ENCODE measurements around the gene RBMS1.

DNA sequence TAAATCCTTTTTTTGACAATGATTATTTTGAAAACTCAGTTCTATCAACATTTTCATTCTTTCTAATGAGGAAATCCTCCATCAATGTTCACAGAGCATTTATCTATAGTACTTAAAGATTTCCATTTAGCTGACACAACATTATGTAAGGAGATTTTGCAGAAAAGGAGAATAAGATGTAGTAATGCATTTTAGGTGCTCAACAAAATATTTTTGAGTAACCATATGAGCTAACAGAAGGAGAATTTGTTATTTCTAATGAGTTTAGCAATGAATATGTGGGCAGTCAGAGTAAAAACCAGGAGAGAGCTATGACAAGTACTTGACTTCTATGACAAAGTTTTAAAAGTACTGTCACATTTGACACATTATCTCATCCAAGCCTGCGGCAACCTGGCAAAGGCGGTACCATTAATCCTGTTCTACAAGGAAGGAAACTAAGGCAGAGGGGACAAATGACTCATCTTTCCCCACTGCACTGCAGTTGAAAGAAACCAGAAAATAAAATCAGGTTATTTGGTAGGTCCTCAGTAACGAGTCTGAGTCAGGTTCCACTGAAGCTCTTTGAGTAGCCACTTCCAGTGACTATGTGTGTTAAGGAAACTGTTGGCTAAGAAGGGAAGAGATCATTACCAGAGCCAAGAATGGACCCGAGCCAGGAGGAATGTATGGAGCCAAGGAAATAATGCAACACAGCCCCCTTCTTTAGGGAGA lies 159.4 kb downstream of the RBMS1 start:
- TF ChIP-seq, protein P1, sequence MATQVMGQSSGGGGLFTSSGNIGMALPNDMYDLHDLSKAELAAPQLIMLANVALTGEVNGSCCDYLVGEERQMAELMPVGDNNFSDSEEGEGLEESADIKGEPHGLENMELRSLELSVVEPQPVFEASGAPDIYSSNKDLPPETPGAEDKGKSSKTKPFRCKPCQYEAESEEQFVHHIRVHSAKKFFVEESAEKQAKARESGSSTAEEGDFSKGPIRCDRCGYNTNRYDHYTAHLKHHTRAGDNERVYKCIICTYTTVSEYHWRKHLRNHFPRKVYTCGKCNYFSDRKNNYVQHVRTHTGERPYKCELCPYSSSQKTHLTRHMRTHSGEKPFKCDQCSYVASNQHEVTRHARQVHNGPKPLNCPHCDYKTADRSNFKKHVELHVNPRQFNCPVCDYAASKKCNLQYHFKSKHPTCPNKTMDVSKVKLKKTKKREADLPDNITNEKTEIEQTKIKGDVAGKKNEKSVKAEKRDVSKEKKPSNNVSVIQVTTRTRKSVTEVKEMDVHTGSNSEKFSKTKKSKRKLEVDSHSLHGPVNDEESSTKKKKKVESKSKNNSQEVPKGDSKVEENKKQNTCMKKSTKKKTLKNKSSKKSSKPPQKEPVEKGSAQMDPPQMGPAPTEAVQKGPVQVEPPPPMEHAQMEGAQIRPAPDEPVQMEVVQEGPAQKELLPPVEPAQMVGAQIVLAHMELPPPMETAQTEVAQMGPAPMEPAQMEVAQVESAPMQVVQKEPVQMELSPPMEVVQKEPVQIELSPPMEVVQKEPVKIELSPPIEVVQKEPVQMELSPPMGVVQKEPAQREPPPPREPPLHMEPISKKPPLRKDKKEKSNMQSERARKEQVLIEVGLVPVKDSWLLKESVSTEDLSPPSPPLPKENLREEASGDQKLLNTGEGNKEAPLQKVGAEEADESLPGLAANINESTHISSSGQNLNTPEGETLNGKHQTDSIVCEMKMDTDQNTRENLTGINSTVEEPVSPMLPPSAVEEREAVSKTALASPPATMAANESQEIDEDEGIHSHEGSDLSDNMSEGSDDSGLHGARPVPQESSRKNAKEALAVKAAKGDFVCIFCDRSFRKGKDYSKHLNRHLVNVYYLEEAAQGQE (IDR thresholded peaks at IDR 0.05; ENCODE audit: insufficient read depth in 1 of 2, low read depth in 2 of 2, low read length in 2 of 2) = no peak
- no peak for TF ChIP-seq TAF1 (IDR thresholded peaks at IDR 0.05; ENCODE audit: borderline replicate concordance, insufficient read depth, low read length)
- TF ChIP-seq POLR2AphosphoS5 (IDR thresholded peaks at IDR 0.05; ENCODE audit: low read depth, low read length) = no peak
- TF ChIP-seq SIN3A (IDR thresholded peaks at IDR 0.05; ENCODE audit: borderline replicate concordance, insufficient read depth, low read length) = no peak
- no peak for TF ChIP-seq FOXP2 (optimal IDR thresholded peaks at IDR 0.05; ENCODE audit: borderline replicate concordance, extremely low read depth, extremely low read length, insufficient read depth)
